Dermis microvascular lymphatic vessel endothelial cell (primary cell): ENCODE measurements around the gene C1QTNF5. TPM values are rescaled to one million over a fixed set of nuclear protein-coding genes. Genes with fewer than 3 reads are reported as not detected.
A peak's percentile ranks its signal among the peaks of the same experiment; 100 is the strongest.

Source experiments
- DNase-seq, 2 donors: peaks; one replicate each; pipeline versions ENCODE4 v3.0.0 to v3.0.0-alpha.2; 2010; ENCODE audit warnings: low read depth in 2 of 2
- total RNA-seq: library from RNA; depleted of rRNA; stranded (reverse); fragments of >200 nt; gene quantifications from 2 replicates; pipeline ENCODE4 v1.2.1, GENCODE V29; 2014

The C1QTNF5 gene
- total RNA-seq, 1 donor from 2014 or later, result 47.6 TPM

DNA sequence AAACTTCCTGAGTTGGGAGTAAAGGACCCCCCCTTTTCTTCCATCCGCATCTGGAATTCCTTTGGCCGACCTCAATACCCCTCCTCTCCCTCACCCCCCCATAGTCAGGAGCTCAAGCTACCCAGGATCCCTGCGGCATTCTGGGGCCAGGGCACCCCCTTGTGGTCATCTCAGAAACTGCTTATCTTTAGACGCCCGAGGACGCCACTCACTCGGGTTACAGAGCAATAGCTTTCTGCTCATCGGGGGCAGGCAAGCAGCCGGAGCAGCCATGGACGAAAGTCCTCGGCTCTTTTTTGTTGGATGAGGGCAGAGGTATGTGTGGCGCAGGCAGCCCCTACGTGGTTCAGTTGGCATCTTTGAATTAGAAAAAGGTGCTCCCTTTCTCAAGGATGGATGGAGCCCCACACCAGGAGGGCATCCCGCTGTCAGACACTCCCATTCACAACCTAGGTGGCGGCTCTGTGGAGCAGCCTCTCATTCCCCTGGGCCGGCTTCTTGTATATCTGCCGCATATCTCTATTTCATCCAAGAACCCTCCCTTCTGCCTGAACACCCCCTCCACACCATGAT, 2.3 kb downstream of the C1QTNF5 start:
- peak; percentile 41 to 79 for DNase-seq

GRCh38 chr11:119337581-119338317, 2.9 kb downstream of the C1QTNF5 start:
- peak in 1 of 2 donors; percentile 48 for DNase-seq

- DNase-seq, result no peak
These were observed 3.8 kb downstream of the C1QTNF5 start for GRCh38 chr11:119336744-119337469.

DNA sequence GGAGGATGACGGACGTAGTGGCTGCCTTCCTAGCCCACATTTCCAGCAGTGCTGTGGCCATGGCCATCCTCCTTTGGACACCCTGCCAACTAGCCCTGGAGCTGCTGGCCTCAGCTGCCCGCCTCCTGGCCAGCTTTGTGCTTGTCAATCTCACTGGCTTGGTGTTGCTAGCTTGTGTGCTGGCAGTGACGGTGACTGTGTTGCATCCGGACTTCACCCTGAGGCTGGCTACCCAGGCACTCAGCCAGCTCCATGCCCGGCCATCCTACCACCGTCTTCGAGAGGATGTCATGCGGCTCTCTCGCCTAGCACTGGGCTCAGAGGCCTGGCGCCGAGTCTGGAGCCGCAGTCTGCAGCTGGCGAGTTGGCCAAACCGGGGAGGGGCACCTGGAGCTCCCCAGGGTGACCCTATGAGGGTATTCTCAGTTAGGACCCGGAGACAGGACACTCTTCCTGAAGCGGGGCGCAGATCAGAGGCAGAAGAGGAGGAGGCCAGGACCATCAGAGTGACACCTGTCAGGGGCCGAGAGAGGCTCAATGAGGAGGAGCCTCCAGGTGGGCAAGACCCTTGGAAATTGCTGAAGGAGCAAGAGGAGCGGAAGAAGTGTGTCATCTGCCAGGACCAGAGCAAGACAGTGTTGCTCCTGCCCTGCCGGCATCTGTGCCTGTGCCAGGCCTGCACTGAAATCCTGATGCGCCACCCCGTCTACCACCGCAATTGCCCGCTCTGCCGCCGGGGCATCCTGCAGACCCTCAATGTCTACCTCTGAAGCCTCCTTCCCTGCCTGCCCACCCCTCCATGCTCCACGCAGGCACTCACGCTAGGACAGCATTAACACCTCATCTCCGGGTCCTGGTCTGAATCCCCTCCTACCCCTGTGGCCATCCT, 4.8 kb downstream of the C1QTNF5 start:
- DNase-seq, result no peak

DNA sequence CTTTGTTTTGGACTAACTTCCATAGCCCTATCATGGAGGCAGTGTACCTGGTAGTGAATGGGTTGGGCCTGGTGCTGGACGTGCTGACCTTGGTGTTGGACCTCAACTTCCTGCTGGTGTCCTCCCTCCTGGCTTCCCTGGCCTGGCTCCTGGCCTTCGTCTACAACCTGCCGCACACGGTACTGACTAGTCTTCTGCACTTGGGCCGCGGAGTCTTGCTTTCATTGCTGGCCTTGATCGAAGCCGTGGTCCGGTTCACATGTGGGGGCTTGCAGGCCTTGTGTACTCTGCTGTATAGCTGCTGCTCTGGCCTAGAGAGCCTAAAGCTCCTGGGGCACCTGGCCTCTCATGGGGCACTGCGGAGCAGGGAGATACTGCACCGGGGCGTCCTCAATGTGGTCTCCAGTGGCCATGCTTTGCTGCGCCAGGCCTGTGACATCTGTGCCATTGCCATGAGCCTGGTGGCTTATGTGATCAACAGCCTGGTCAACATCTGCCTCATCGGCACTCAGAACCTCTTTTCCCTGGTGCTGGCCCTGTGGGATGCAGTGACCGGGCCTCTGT, 5.5 kb downstream of the C1QTNF5 start:
- no peak for DNase-seq

DNA sequence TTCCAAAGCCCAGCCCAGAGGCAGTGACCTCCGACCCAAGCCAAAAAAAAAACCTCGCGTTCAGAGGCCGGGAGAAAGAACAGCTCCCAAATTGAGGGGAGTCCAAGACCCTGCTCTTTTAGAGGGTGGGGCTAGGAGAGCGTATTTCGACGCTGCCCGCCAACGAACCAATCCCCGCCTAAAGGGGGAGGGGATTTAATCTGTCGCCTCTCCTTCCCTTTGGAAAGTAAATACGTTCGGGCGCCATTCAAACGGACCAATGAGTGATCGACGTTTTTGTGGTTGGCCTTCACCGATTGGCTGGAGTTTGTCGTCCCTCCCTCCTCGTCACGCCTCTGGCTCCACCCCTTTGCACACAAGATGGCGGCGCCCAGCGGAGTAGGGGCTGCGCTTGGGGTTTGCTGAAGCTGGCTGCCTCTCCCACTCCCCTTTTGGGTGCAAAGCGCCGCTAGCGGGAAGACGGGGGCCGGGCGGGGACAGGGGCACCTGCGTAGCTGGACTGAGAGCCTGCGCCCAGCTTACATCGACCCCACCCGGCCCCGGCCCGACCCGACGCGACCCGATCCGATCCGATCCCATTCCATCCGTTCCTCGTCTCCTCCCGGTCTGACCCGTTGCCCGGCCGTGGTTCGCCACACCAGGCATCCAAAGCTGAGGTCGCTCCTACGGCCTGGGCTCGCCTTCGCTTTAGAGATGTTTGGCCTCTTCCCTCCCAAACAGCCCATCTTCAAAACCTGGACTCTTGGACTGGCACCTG, 6.3 kb downstream of the C1QTNF5 start, which contains the start of gene RNF26:
Gene RNF26 (plus strand): TSS at position 354 of the 757 bp plus-strand sequence. CDS start 596 bp downstream, outside the sequence.
- peak; percentile 97 to 98 for DNase-seq

DNA sequence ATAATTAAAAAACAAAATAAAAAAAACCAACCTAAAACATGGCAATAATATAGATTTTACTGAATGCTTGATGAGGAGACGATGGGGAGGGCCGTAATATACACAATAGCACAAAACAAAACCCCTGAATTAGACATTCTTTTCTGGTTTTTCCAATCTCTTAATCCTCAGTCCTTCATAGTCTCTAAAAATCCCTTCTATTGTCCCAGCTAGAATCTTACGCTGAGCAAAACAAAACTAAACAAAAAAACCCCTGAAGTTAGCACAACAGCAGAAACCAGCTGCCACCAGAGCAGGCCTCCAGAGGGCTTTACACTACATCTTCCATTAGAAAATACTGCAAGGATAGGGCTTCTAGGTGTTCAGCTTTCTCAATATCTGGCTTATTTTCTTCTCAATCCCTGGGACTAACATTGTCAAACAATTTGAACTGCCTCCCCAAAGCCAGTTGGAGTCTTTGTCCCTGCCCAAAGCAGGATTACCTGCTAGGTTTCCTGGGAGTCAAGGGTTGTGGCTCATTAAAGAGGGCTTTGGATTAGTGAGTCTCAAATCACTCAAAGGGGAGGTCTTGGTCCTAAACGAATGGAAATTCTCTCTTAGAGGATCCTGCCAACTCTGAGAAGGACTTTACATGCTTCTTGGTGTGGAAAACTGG, 8.4 kb downstream of the C1QTNF5 start:
- no peak for DNase-seq

GRCh38 chr11:119330237-119330636, 10.4 kb downstream of the C1QTNF5 start:
- DNase-seq, result no peak

- DNase-seq, result no peak
These were observed 11.4 kb downstream of the C1QTNF5 start for GRCh38 chr11:119329320-119329719.

GRCh38 chr11:119324189-119324588, 16.5 kb downstream of the C1QTNF5 start:
- DNase-seq, result no peak

DNA sequence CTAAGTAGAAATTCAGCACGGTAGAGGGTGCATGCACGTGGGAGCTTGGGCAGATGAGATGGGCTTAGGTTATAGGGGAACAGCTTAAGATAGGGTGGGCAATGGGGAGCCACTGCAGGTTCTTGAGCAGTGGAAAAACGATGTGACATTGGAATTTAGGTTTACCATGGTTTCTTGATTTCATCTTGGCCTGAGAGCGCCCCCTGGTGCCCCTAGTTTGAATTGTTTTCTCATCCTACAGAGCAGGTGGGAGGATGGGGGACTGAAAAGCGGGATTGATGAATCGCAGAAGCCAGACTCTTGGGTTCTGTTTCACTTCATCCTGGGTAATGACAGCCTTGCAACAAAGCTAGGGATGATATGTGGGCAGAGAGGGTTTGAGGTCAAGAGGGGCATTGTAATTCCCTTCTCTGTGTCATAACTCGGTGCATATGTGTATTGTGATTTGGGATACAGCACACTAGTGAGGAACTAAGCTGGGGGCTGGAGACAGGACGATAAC, 17.1 kb downstream of the C1QTNF5 start:
- peak in 1 of 2 donors; percentile 69 for DNase-seq

- DNase-seq, result no peak
These were observed 17.7 kb downstream of the C1QTNF5 start for GRCh38 chr11:119322921-119323531.

- no peak for DNase-seq
These were observed 18.3 kb downstream of the C1QTNF5 start for GRCh38 chr11:119322360-119322739.

DNA sequence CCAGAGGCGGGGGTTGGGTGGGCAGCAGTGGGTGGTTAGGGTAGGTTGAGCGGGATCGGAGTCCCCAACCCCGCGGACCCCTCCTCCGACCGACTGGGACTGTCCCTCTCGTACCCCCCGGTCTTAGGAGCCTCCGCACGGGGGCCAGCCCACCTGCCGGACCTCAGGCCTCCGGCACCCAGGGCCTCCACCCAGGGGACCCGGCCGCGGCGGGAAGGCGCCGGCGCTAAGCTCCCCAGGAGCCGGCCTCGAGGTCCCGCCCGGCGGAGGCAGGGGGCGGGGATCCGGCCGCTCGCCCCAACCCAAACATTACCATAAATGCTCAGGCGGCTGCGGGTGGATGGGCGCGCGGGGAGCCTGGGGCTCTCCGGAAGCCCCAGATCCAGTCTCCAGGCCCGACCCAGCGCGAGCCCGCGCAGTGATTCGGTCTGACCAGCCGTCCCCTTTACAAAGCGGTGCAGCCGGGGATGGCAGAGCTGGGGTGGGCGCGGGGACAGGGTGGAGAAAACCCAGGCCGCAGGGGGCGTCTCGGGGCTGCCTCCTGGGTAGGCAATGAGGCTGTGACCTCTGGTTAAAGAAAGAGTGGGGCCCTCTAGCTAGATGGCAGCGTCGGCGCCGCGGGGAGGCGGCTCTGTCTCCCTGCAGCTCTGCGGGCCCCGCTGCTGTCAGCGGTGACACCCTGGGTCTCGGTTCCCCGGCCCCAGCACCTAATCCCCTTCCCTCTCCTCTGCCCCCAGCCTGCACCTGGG, 19.7 kb downstream of the C1QTNF5 start:
- DNase-seq, result peak in 1 of 2 donors; percentile 66

DNA sequence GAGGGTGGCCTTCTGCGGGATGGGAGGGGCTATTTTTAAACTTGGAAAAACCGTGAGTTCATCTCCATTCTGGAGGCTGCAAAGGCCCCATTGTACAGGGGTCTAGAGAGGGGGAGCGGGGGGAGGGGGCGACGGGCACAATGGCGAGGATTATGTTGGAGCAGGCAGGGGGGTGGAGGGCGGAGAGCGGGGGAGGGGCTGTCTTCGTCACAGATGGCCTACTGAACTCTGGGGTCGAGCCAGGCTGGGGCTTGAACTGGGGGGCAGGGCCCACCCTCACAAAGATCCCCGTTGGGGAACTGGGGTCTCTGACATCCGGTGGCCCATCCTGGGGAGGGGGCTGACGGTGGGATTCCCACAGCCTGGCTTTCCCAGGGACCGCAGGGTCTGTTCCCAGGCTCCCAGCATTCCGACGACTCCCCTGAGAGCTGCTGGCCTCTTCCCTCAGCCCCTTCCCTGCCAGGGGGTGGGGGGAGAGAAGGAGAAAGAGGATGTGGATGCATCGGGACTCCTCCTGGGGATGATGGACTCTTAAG, 20.4 kb downstream of the C1QTNF5 start:
- DNase-seq, result peak in 1 of 2 donors; percentile 48

GRCh38 chr11:119319700-119320239, 20.9 kb downstream of the C1QTNF5 start:
- peak in 1 of 2 donors; percentile 75 for DNase-seq

DNA sequence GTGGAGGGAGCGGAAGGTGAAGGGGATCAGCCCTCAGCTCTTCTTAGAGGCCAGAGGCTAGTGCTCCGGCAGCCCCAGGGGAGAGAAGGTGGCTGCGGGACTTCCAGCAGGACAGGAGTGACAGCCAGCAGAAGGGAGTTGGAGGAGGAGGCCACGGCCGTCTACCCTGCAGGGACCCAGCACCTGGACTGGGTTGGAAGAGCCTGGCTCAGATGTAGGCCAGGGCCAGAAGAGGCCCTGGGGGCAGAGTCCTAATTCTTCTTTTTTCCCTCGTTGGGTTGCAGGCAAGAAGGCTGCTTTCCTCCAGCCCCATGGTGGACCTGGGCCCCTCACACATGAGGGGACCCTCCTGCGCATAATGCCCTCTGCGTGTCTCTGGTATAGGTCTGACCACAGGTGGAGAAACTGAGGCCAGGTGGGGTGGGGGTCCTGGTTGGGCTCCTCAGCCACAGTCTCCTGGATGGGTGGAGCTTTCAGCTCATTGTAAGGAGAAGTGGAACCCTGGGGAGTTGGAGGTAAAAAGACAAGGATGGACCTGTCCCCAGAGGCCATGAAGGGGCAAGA, 21.5 kb downstream of the C1QTNF5 start:
- DNase-seq, result no peak
